ENCODE results near the gene ETNPPL. TPM values are rescaled to one million over a fixed set of nuclear protein-coding genes. Genes with fewer than 3 reads are reported as not detected.

The ETNPPL gene
- not detected for total RNA-seq (ENCODE audit: insufficient read depth, low replicate concordance)

DNA sequence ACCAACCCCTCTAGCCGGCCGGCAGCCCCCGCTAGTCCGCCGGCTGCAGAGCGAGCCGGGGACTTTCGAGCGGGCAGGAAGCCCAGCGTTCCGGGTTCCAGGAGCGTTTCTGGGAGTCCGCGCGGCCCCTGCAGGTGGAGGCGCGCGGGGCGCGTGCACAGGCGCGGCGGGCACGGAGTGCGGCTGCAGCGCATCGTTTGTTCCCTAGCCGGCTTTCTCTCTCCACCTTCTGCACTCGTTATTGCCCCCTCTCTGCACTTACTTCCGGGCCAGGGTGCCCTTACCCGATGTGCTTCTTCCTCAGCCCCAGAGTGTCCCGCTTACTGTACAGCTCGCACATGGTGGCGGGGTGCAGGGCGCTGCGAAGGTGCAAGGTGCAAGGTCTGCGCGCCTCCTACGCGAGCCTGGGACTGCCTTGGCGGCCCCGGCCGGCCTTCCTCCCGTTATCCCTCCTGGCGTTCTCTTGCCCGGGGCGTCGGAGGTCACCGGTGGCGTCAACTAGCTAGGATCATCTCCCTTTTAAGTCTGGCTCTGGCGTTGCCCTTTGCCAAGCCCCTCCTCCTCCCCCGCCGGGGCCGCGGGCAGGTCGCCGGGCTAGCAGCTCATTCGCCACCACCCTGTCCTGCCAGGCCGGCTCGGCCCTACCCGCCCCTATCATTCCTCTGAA is at the start of gene ETNPPL:
TSS of gene ETNPPL (minus strand) at position 495 of the 667 bp plus-strand sequence. CDS start at position 340, 155 bp downstream.
- DNase-seq (ENCODE audit: low spot score) = peak; percentile 7

DNA sequence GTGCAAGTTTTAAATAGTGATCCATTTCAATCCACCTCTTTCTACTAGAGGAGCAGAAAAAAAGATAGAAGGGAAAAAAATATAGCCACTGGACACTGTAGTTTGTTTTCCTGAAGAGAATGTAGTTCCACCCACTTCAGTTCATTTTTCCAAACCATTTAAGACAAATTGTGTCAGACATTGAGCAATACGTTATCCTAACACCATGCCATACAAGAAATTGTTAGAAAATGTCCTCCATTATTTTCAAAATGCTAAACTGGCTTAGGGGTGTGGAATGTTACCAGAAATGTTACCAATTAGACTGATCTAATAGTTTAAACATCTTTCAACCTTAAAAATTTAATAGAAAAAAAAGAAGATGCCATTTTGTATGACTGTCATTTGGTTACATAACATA is 48.6 kb upstream of the ETNPPL start:
- DNase-seq (ENCODE audit: low spot score) = no peak

DNA sequence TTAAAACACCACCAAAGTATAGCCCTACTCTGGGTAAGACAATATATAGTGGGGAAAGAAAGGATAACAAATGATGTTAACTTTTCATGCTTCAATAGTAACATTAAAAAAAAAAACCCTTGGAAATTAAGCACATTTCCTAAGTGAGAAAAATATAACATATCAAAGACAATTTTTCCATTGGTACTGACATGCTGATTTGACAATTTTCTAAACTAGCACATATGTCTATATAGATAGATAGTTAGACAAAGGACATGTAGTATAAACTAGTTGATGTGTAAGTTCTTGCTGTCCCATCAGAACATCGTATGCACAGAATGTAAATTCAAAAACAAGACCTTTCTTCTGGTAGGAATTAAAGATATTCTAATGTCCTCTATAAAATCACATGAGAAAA is 47.2 kb upstream of the ETNPPL start:
- DNase-seq (ENCODE audit: low spot score) = no peak

DNA sequence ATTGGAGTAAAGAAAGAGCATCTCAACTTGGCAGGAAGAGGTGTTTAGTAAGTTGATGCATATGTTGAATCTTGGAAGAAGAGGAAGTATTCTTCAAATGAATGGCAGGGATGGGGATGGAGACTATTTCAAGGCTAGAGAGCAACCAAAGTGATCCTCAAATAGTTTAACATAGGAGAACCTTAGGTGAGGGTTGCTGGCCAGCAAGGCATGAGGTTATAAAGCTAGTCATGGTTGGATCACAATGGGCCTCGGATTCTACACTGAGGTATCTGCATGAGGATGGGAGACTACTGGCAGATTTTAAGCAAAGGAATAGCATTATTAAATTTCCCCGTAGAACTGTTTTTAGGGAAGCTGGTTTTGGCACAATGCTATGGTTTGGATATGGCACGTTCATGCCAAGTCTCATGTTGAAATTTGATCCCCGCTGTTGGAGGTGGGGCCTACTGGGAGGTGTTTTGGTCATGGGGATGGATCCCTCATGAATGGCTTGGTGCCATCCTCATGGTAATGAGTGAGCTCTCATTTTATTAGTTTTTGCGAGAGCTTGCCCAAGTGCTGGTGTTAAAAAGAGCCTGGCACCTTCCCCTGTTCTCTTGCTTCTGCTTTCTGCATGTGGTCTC is 41.9 kb upstream of the ETNPPL start:
- no peak for DNase-seq (ENCODE audit: low spot score)

DNA sequence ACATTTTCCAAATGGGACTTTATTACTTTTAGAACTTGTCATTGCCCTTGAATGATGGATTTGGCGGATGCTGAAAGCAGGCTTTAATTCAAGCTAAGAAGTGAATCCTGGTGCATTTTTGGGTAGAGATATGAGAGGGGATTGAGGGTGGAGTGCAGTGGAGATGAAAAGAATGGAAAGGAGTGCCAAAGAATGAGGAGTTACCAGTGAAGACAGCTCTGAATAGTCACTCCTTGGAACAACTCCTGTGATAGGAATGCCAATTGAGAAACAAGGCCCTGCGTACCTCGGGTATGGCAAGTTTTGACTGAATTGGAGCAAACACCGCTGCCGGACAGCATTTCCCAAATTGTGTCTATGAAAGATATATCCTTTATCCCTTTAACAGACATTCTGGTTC is 36.5 kb upstream of the ETNPPL start:
- peak; percentile 87 for DNase-seq (ENCODE audit: low spot score)

DNA sequence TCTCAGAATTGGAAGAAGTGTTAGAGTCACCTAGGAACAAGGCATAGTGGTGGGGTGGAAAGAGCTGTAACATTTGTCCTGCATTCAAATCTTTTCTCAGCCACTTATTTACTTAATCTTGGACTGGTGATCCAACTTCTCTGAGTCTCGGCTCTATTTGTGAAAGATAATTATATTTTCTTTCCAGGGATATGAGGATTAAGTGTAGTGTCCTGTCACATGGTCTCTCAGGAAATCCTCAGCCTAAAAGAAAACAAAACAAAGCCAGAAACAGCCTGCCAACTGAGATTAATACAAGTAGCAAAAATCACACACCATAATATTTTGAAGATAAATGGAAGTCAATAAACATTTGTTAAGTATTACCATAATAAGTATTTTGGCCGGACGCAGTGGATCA is 33.3 kb upstream of the ETNPPL start:
- DNase-seq (ENCODE audit: low spot score) = no peak

DNA sequence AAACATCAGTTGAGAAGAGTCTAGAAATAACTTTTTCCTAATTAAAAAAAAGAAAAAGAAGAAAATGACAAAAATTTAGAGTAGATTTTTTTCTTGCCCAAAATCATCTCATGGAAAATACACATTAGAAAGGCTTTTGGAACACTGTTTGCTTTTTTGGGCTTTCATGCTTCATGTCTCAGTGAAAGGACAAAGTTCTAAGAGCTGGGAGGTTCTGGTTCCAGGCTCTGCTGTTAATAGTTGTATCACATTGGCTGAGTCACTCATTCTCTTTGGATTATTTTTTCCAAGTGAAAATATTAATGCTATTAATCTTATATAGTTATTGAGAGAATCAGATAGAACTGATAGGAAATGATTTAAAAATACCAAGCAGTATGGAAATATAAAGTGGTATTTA is 32.9 kb upstream of the ETNPPL start:
- no peak for DNase-seq (ENCODE audit: low spot score)

DNA sequence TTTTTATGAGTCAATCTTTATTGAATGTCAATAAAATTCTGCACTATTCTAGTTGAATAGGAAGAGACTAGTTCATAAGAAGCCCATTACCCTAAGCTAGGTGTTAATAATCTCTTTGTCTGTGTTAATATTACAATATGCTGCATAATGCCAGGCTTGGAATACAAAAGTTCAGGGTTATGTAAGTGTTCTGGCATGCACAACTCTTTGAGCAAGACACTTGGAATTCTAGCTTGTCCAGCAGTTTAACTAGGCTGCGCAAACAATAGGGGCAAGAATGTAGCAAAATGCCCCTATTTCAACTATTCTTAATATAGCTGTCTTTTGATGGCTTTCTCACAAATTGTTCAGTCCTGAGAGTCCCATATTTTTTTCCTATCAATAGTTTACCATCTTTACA is 31.3 kb upstream of the ETNPPL start:
- DNase-seq (ENCODE audit: low spot score) = no peak

DNA sequence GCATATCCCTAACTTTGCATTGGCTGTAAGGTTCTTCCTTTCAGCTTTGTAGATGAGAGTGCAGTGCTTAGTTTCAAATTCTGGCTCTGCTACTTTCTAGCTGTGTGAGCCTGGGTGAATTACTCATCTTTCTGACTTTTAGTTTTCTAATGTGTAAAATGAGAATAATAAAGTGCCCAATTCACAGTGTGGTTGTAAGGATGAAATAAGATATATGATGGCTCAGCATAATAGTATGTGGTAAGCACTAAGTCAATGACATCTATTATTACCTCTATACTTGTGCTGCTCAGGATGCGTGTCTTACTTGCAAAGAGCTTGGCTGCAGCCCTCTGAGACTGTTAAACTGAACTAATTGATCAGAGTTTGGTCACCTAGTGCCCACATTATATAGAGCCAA is 30.6 kb upstream of the ETNPPL start:
- no peak for DNase-seq (ENCODE audit: low spot score)

DNA sequence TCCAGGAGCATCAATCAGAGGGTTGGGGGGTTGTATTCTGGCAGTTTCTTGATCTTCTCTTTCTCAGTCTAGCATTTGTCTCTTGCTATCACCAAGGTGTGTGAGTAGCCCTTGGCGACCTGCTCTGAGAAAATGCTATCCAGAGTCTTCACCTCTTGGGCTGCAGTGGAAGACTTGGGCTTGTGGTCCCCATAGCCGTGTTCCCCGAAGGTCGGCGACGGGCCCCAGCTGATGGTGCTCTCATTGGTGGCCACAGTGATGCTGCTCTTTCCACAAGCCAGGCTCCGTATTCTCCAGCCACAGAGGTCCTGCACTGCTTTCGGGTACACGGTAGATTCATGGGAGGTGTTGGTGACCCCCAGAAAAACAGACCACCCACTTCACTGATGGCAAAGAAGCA is 25.9 kb upstream of the ETNPPL start:
- DNase-seq (ENCODE audit: low spot score) = no peak

DNA sequence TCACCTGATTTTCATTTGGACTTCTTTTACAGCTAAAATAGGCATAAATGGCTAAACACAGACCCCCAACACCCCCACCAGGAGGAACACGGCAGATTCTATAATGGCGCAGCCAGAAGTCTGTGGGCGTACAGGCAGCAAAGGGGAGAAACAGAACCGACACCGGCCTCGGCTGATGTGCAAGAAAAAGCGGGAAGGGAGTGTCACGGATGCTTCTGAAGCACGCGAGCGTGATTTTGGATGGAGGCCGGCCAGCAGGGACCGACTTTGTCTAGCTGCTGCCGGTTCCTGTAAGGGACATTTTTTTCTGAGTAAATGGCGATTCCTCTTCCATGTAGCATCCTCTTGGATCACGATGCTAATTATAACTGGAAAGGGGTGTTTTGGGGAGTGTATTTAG is 24.9 kb upstream of the ETNPPL start:
- no peak for DNase-seq (ENCODE audit: low spot score)

DNA sequence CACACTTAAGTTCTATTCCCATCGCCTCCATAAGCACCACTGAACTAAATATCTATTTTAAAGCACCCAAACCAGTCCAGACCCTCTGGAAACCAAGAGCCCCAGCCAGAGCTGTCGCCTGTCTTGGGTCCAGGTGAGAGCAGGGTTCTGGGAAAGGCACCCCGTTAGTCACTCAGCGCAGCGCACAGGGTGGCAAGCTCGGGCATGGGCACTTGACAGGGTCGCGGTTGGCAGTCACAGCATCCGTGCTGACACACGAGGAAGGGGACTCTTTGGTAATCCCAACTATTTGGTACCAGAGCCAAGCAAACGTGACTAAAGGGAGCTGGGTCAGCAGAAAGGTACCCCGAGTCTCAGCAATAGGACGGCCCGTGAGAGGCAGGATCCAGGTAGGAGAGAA is 24.3 kb upstream of the ETNPPL start:
- no peak for DNase-seq (ENCODE audit: low spot score)

DNA sequence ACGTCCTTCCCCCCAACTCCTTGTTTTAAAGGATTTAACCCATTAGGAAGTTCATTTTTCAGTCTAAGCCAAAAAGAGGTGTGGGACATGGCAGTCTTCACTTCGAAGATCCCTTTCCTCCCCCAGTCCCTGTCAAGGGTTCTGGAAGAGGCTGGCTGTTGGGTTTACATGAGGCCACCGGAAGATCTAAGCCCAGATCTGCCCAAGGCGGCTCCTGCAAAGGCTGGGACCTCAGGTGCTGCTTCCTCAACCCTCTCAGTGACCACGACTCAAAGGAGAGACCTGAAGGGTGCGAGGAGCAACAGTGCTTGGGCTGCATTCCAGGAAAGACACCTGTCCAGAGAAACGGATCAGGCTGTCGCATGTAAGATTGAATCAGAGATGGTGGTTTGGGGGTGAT is 23.5 kb upstream of the ETNPPL start:
- no peak for DNase-seq (ENCODE audit: low spot score)

DNA sequence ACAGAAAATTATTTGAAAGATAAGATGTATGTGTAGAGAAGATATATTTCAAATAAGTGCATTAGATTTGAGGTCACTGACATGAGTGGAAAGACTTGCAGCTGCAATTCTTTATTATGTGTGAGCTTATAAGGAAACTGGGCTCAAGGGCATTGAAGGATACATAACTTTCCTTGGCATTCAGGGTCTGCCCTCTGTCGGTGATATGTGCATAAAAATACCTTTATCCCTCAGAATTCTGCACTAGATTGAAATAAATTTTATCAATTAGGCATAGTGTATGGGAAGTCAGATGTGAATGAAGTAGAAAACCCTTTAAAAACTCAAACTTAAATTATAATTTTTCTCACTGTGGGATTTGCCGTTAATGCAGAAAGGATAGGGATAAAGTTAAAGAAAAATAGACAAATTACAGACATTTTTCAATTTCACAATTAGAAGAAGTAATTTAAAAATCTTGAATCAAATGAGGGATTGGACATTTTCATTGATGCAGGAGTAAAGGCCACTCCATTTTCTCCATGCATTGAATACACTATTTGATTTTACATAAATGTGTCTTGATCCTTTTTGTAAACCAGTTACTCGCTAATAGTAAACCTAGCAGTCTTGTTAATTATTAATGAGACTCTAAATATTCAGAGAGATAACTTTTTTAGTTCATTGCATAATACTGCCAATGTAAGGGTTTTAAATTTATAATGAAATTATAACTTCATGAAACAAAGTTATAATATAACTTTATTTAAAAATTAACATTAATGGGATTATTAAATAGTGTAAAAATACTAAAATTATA is 21.0 kb upstream of the ETNPPL start:
- DNase-seq (ENCODE audit: low spot score) = no peak

DNA sequence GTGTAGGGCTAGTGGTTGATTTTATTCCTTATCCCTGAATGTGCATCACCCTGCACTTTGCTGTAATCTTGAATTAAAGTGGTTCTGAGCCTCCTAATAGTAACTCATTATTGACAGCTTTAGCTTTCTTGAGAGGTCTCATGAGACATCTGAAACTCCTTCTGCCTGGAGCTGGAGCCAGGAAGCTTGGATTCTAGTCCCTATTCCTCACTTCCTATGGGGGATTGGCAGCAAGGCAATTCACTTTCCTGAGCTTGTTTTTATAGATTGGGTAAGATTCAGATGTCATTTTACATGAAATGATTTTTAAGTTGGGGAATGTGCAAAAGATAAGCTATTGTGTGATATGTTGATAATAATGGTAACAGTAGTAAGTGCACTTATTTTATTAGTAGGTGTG is 17.1 kb upstream of the ETNPPL start:
- DNase-seq (ENCODE audit: low spot score) = no peak

DNA sequence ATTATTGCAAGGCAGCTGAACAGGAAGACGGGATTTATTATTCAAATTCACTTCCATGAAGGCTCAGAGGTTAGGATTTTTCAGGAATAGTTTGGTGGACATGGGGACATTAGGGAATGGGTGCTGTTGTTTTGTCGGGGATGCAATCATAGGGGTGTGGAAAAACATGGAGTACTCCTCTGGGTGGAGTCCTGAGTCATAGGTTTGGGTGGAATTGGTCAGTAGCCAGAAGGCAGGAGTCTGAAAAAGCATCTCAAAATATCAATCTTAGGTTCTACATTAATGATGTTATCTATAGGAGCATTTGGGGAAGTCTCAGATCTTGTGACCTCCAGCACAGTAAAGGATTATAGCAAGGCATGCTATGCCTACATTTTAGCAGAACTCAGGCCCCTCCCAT is 14.5 kb upstream of the ETNPPL start:
- no peak for DNase-seq (ENCODE audit: low spot score)

DNA sequence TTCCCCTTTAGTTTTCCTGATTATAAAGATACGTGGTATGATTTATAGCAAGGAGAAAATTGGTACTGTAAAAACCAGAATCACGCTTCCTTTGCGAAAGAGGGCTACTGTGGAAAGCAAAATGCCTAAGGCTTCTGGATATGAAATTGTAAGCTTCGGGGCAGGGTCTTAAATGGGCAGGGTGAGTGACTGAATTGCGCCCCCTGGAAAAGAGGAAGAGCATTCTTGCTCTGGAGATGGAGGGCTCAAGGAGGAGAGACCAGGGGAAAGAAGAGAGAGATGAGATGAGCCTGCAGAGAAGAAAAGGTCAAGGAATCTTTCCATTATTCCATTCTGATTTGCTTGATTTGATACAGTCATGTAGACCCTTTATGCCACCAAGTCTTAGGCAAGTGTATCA is 13.1 kb upstream of the ETNPPL start:
- no peak for DNase-seq (ENCODE audit: low spot score)

DNA sequence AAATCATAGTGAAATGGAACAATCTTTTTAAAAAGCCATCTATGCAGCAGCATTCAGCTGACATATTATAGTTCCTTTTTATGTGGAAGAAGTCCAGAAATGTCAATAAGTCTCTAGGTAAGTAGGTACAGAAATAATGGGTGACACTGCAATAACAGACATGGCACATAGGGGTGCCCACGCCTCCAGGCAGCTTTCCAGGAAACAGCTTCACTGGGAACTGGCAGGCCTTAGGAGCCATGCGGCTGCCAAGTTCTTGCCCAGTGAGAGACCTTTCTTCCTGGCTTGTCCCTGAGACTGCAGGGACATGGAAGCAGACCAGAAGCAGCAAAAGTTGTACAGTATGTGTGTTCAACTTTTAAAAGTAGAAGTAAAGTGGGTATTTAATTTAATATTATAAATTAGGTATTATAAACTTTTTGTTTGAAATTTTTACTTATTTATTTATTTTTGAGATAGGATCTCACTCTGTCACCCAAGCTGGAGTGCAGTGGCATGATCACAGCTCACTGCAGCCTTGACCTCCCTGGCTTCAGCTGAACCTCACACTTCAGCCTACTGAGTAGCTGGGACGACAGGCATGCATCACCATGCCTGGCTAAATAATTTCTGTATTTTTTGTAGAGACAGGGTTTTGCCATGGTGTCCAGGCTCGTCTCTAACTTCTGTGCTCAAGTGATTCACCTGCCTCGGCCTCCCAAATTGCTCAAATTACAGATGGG is 12.1 kb upstream of the ETNPPL start:
- DNase-seq (ENCODE audit: low spot score) = no peak

DNA sequence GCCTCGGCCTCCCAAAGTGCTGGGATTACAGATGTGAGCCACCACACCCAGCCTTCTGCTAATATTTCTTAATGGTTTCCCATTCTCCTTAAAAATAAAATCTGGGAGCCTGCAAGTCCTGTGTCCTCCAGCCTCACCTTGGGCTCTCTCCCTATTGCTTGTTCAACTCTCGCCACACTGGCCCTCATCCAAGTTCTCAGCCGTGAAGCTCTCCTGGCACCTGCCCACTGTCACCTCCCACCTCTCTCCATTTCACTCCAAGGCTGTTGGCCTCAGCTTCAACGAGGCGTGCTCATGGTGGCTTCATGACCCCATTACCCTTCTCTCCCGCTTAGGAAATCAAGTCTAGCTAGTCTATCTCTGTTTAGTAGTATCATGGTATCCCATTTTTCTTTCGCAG is 9.5 kb upstream of the ETNPPL start:
- DNase-seq (ENCODE audit: low spot score) = no peak

DNA sequence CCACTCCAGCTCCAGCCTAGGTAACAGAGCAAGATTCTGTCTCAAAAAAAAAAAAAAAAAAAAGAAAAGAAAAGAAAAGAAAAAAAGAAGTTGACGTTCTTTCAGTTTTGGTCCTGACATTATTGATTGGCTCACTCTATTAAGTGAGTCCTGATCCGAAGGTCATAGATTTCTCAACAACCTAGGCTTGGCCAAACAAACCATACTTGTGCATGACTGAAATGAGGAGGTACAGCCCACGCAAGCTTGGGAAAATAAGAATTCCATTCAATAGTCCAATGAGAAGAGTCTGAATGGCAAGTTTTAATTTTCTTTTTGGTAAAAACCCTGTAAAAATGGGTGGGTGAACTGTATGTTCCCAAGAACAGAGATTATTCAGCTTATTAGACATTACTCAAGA is 3.2 kb upstream of the ETNPPL start:
- DNase-seq (ENCODE audit: low spot score) = no peak

DNA sequence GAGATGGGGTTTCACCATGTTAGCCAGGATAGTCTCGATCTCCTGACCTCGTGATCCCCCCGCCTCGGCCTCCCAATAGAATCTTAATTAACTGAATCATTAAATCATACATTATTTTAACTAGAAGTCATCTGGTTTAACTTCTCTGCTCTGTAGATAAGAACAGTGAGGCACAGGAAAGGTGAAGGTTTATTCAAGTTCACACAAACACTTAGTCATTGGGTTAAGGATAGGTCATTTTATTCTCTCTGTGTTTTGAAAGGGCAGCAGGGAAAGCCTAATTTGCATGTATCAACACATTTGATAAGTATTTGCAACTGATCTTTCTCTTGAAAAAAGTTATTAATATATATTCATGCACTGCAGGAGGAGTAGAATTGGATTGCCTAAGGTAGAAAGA is 1.1 kb upstream of the ETNPPL start:
- DNase-seq (ENCODE audit: low spot score) = no peak

DNA sequence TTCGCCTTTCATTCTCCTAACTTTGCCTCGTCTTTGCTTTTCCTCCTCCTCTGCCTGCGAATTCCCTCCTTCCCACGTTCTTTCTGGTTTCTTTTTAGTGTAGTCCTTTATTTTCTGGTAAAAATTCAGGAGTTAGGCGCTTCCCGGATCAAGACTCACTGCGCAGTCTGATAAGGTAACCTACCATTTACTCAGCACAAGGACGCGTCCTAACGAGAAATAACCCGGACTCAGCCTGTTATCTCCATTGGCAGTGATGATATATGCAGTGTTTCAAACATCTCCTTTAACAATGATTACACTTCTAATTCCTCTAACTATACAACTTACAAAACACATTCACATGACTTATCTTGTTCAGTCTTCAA is 357 bp upstream of the ETNPPL start:
- peak; percentile 5 for DNase-seq (ENCODE audit: low spot score)

All from umbilical cord (tissue), 2 donors.